HUDEP-2 (cell line): ENCODE measurements around the gene SLC26A1.

Experiments
- DNase-seq, 76 experiments: peaks; one replicate each; lab custom pipeline; 2025; ENCODE audit not compliant: unreplicated experiment in 76 of 76; lab: John Stamatoyannopoulos, UW

SLC26A1 gene

GRCh38 chr4:967113-968104 lies 25.8 kb downstream of the SLC26A1 start:
- no peak for DNase-seq

- DNase-seq, result no peak
These were observed 26.7 kb downstream of the SLC26A1 start for GRCh38 chr4:966266-967112.

- no peak for DNase-seq
These were observed 27.5 kb downstream of the SLC26A1 start for GRCh38 chr4:965766-966134.

GRCh38 chr4:965048-965765 lies 28.0 kb downstream of the SLC26A1 start:
- DNase-seq, result no peak

- no peak for DNase-seq
These were observed 28.7 kb downstream of the SLC26A1 start for GRCh38 chr4:964346-965025.

GRCh38 chr4:963276-964225 lies 29.7 kb downstream of the SLC26A1 start:
- no peak for DNase-seq

- DNase-seq, result no peak
These were observed 30.7 kb downstream of the SLC26A1 start for GRCh38 chr4:962231-963208.

- no peak for DNase-seq
These were observed 31.6 kb downstream of the SLC26A1 start for GRCh38 chr4:961351-962230.

GRCh38 chr4:960636-961350 lies 32.4 kb downstream of the SLC26A1 start:
- DNase-seq, result no peak

- DNase-seq, result peak in 1 of 76 experiments; percentile 2
These were observed 33.0 kb downstream of the SLC26A1 start for GRCh38 chr4:960140-960635.

- no peak for DNase-seq
These were observed 33.7 kb downstream of the SLC26A1 start for GRCh38 chr4:959338-960139.

- no peak for DNase-seq
These were observed 34.4 kb downstream of the SLC26A1 start for GRCh38 chr4:958696-959337.

GRCh38 chr4:958314-958665 lies 34.9 kb downstream of the SLC26A1 start:
- DNase-seq, result no peak

- DNase-seq, result no peak
These were observed 35.5 kb downstream of the SLC26A1 start for GRCh38 chr4:957581-958313.

GRCh38 chr4:957231-957580 lies 36.0 kb downstream of the SLC26A1 start:
- DNase-seq, result no peak
